Smooth muscle cell of the coronary artery (primary cell): Measurements from ENCODE around the gene ZBTB46. TPM values are rescaled to one million over a fixed set of nuclear protein-coding genes. Genes with fewer than 3 reads are reported as not detected.

Experiments
- total RNA-seq: library from RNA; depleted of rRNA; stranded (reverse); fragments of >200 nt; gene quantifications from 2 replicates; pipeline ENCODE4 v1.2.3, GENCODE V29; 2014; ENCODE audit warnings: low replicate concordance

The ZBTB46 gene, protein sequence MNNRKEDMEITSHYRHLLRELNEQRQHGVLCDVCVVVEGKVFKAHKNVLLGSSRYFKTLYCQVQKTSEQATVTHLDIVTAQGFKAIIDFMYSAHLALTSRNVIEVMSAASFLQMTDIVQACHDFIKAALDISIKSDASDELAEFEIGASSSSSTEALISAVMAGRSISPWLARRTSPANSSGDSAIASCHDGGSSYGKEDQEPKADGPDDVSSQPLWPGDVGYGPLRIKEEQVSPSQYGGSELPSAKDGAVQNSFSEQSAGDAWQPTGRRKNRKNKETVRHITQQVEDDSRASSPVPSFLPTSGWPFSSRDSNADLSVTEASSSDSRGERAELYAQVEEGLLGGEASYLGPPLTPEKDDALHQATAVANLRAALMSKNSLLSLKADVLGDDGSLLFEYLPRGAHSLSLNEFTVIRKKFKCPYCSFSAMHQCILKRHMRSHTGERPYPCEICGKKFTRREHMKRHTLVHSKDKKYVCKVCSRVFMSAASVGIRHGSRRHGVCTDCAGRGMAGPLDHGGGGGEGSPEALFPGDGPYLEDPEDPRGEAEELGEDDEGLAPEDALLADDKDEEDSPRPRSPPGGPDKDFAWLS
- 4.8 and 5.6 TPM in 2 replicates for total RNA-seq

DNA sequence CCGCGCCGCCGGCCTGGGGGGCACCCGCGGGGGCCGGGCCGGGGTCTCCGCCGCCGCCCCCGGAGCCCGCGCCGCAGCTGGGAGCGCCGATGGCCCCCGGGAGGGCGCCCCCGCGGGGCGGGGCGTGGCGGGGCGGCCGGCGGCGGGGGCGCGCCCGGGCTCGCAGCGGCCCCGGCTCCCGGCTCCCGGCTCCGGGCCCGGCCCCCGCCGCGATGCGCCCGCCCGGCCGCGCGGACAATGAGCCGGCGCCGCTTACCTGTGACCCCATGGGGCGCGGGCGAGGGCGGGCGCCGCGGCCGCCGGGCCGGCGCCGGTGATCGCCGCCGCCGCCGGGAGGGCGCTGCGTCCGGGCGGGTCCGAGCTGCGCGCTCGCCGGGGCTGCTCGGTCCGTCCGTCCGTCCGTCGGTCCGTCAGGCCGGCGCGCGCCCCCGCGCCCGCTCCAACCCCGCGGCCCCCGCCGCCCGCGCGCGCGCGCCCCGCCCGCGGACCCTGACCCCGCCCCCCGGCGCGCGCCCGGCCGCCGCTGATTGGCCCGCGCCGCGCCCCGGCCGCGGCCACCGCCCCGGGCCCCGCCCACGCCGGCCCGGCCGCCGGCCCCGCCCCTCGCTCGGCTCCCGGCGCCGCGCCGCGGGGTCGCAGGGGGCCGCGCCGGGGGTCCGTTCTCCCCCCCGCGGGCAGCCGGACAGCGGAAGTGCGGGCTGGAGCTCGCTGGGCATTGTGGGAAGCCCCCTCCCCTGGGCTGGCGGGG lies at the start of gene ZBTB46:
TSS of gene ZBTB46 (minus strand) at position 424 of the 748 bp plus-strand sequence. CDS start 40,507 bp downstream, outside the sequence.

DNA sequence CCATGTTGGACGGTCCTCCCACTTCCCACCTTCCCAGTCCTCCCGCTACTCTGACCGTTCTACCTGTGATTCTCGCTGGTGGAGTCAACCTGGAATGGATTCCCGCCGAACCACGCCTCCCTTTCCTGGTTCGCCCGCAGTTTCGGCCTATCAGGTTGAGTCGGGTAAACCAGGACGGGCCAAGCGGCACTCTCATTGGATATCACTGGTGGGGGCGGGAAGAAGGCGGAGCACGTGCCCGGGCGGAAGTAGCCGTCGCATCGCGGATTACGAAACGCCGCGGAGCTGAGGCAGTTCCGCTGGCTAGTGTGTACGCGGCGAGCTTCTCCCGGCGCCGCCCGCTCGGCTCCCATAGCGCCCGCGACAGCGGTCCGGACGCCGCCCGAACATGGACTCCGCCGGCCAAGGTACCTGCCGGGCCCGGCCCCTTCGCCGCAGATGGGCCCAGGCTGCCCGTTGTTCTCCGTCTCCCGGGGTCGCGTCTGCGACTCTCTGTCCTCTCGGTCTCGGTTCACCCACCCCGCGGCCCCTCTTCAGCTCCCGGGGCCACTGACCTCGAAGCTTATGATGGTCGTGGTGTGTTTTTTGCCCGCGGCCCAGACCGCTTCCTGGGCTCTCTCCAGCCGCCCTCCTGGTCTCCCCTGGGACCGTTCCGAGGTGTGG lies 34.0 kb upstream of the ZBTB46 start, which contains the start of gene TPD52L2:
TSS of gene TPD52L2 (plus strand) at position 293 of the 663 bp plus-strand sequence. CDS start at position 389, 96 bp downstream.

DNA sequence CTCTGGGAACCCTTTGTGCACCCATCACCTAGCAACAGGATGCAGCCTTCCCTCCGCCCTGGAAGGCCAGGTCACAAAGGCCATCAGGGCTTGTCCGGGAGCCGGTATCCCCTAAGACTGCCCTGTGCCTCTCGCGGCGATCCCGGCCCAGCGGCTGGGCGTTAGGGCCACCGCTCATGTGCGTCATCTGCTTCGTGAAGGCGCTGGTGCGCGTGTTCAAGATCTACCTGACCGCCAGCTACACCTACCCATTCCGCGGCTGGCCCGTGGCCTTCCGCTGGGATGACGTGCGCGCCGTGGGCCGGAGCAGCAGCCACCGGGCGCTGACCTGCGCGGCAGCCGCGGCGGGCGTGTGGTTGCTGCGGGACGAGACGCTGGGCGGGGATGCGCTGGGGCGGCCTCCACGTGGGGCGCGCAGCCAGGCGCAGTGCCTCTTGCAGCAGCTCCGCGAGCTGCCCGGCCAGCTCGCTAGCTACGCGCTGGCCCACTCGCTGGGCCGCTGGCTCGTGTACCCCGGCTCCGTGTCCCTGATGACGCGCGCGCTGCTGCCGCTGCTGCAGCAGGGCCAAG lies 30.4 kb upstream of the ZBTB46 start, which contains the start of gene ABHD16B:
TSS of gene ABHD16B (plus strand) at position 134 of the 570 bp plus-strand sequence. CDS start at position 177, 43 bp downstream.

DNA sequence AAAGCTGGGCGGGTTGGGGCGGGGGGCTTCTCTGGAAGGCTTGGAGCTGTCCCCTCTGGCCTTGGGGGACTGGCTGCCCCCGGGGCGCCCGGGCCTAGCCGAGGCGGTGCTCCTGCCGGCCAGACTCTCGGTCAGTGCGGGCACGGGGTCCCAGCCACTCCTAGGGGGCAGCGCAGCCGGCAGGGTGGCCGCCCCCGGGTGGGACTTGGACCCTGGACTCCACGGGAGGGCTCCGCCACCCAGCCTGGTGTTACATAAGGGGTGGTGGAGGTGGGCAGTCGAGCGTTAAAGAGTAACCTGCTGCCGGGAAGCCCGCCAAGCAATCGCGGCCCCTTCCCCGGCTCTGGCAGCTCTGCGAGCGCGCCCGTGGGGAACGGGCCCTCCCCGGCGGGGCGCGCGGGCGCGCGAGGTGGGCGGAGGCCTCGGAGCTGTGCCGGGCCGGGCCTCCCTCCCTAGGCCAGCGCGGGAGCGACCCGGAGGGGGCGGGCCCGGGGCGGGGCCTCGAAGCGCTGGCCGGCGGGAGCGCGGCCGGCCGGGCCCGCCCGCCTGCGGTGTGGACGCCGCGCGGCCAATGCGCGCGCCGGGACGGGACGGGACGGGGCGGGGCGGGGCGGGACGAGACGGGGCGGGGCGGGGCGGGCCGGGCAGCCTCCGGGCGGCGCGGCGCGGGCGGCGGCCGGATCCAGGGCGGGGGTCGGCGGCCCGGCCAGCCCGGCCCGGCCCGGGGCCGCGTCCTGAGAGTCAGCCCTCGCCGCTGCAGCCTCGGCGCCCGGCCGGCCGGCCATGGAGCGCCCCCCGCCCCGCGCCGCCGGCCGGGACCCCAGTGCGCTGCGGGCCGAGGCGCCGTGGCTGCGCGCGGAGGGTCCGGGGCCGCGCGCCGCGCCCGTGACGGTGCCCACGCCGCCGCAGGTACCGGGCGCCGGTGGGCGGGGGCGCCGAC lies 91.7 kb downstream of the ZBTB46 start, which contains the start of gene SLC2A4RG:
TSS of gene SLC2A4RG (plus strand) at position 647 of the 940 bp plus-strand sequence. CDS start at position 784, 137 bp downstream.

DNA sequence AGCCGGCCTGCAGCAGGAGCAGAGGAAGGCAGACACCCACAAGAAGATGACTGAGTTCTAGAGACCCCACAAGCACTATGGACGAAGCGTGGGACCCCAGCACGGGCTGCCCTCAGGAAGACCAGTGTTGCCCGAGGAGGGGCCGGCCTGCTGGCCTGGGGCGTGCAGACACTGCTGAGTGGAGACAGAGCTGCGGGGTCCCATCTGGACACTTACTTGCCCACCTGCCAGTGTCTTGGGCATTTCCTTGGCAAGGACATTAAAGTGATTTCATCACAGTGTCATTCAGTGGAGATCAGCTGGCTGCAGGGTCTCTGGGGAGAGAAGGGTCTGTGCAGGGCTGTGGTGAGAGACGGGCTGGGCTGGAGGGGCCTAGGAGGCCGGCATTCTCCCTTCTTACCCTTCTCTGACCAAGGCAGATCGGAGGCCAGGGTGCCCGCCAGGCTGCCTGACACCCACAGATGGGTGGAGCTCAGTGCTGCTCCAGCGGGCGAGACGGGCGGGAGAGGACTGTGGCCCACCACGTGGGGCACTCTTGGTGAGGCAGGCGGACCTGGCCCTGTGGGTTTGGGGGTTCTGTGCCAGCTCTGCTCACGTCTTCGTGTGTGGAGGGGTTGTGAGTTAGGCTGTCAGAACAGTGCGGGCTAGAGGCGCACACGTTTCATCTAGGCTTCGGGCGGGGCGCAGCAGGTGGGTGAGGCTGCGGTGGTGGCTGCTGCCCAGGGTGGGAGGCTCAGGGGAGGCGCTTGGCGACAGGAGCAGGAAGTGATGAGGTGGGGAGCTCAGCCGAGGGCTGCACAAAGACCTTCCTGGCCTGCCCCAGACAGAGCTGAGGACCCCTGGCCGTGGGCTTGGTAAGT lies 95.0 kb downstream of the ZBTB46 start, which contains the start of gene LIME1:
TSS of gene LIME1 (plus strand) at position 806 of the 860 bp plus-strand sequence. CDS start 886 bp downstream, outside the sequence.

DNA sequence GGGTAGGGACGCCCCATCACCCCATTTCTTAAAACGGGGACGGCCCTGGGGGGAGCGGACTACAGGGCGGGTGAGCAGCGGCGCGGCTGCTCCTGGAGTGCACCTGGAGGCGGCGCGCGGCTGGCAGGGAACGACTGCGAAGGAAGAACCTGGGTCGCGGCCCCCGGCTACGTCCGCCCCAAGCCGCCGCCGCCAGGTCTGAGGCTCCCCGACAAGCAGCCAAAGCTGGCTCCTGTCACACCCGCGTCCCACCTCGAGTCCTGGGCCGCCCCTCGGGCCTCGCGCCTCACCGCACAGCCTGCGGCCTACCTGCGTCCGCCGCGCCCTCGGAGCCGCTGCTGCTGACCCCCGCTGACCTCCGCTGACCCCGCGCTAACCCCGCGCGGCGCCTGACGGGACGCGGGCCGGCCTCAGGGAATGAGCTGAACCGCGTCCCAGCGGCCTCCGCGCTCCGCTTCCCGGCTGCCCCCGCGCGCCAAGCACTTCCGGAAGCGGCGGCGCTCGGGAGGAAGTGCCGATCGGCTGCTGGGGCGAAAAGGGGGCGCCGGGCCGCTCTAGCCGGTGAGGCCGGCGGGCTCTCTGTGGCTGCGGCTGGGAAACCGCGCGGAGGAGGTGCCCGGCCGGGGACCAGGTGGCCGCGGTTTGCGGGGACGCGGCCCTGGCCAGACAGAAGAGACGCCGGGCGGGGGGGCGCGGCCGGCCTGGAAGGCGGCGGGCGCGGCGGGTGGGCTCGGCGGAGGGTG lies 123.3 kb downstream of the ZBTB46 start, which contains the start of the genes ARFRP1 and ZGPAT:
TSS of gene ARFRP1 (minus strand) at position 419 of the 743 bp plus-strand sequence. CDS start 885 bp downstream, outside the sequence.
TSS of gene ZGPAT (plus strand) at position 482 of the 743 bp plus-strand sequence. CDS start 542 bp downstream, outside the sequence.

DNA sequence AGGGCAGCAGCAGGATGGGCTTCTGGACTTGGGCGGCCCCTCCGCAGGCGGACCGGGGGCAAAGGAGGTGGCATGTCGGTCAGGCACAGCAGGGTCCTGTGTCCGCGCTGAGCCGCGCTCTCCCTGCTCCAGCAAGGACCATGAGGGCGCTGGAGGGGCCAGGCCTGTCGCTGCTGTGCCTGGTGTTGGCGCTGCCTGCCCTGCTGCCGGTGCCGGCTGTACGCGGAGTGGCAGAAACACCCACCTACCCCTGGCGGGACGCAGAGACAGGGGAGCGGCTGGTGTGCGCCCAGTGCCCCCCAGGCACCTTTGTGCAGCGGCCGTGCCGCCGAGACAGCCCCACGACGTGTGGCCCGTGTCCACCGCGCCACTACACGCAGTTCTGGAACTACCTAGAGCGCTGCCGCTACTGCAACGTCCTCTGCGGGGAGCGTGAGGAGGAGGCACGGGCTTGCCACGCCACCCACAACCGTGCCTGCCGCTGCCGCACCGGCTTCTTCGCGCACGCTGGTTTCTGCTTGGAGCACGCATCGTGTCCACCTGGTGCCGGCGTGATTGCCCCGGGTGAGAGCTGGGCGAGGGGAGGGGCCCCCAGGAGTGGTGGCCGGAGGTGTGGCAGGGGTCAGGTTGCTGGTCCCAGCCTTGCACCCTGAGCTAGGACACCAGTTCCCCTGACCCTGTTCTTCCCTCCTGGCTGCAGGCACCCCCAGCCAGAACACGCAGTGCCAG lies 134.3 kb downstream of the ZBTB46 start, which contains the start of gene TNFRSF6B:
TSS of gene TNFRSF6B (plus strand) at position 25 of the 729 bp plus-strand sequence. CDS start at position 141, 116 bp downstream.

Other genes starting within 250 kb of the ZBTB46 start
- 5.6 and 6.8 TPM in 2 replicates for gene GMEB2, start 204.2 kb downstream of the ZBTB46 start, total RNA-seq
- 2.0 and 6.7 TPM in 2 replicates for gene STMN3, start 177.8 kb downstream of the ZBTB46 start, total RNA-seq
- 9.2 and 12.5 TPM in 2 replicates for gene RTEL1, start 173.0 kb downstream of the ZBTB46 start, total RNA-seq
- gene TNFRSF6B, start 134.6 kb downstream of the ZBTB46 start, total RNA-seq: 0.68 and 7.8 TPM in 2 replicates
- gene ARFRP1, start 123.3 kb downstream of the ZBTB46 start, total RNA-seq: 40.9 and 87.1 TPM in 2 replicates
- gene ZGPAT, start 123.2 kb downstream of the ZBTB46 start, total RNA-seq: 15.3 and 28.8 TPM in 2 replicates
- gene LIME1, start 94.6 kb downstream of the ZBTB46 start, total RNA-seq: 1.4 and 2.3 TPM in 2 replicates
- 12.9 TPM in 2 replicates for gene SLC2A4RG, start 91.5 kb downstream of the ZBTB46 start, total RNA-seq
- gene ABHD16B, start 30.2 kb upstream of the ZBTB46 start, total RNA-seq: not detected in 2 replicates
- gene TPD52L2, start 34.0 kb upstream of the ZBTB46 start, total RNA-seq: 84.7 and 110 TPM in 2 replicates
- 43.3 and 54.3 TPM in 2 replicates for gene DNAJC5, start 63.9 kb upstream of the ZBTB46 start, total RNA-seq
- gene UCKL1, start 125.2 kb upstream of the ZBTB46 start, total RNA-seq: 20.6 and 21.0 TPM in 2 replicates
- gene ZNF512B, start 138.7 kb upstream of the ZBTB46 start, total RNA-seq: 4.1 and 6.9 TPM in 2 replicates
- 0.23 and 0.45 TPM in 2 replicates for gene SAMD10, start 148.4 kb upstream of the ZBTB46 start, total RNA-seq
- gene PRPF6, start 149.9 kb upstream of the ZBTB46 start, total RNA-seq: 61.0 and 84.8 TPM in 2 replicates
- gene C20orf204, start 204.9 kb upstream of the ZBTB46 start, total RNA-seq: 0.23 and 0.45 TPM in 2 replicates
- gene SOX18, start 218.4 kb upstream of the ZBTB46 start, total RNA-seq: 0.08 and 0.12 TPM in 2 replicates
- 30.6 and 40.5 TPM in 2 replicates for gene TCEA2, start 231.9 kb upstream of the ZBTB46 start, total RNA-seq
- gene RGS19, start 248.3 kb upstream of the ZBTB46 start, total RNA-seq: 5.6 and 11.7 TPM in 2 replicates
- gene OPRL1, start 248.8 kb upstream of the ZBTB46 start, total RNA-seq: 1.5 and 2.3 TPM in 2 replicates